ENCODE measurements around the gene HBG1. TPM values are rescaled to one million over a fixed set of nuclear protein-coding genes. Genes with fewer than 3 reads are reported as not detected.

The HBG1 gene
- total and polyA plus RNA-seq, 2 of the 8 experiments (the other 6 are each of a cell fraction or from before 2014, with no cell fraction given) = 0.26 TPM; not detected in 1

DNA sequence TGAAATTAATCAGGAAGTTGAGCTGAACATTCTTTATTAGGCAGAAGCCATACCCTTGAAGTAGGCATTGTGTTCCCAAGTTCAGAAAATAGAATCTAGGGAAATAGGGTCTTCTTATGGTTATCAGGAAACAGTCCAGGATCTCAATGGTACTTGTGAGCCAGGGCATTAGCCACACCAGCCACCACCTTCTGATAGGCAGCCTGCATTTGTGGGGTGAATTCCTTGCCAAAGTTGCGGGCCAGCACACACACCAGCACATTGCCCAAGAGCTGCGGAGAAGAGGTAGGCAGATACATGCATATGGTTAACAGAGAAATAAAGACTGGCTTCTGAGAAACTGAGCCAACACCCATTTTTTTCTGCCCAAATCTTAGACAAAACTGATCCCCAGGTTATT is 16.8 kb downstream of the HBG1 start (continued):
- TF ChIP-seq, protein P1, sequence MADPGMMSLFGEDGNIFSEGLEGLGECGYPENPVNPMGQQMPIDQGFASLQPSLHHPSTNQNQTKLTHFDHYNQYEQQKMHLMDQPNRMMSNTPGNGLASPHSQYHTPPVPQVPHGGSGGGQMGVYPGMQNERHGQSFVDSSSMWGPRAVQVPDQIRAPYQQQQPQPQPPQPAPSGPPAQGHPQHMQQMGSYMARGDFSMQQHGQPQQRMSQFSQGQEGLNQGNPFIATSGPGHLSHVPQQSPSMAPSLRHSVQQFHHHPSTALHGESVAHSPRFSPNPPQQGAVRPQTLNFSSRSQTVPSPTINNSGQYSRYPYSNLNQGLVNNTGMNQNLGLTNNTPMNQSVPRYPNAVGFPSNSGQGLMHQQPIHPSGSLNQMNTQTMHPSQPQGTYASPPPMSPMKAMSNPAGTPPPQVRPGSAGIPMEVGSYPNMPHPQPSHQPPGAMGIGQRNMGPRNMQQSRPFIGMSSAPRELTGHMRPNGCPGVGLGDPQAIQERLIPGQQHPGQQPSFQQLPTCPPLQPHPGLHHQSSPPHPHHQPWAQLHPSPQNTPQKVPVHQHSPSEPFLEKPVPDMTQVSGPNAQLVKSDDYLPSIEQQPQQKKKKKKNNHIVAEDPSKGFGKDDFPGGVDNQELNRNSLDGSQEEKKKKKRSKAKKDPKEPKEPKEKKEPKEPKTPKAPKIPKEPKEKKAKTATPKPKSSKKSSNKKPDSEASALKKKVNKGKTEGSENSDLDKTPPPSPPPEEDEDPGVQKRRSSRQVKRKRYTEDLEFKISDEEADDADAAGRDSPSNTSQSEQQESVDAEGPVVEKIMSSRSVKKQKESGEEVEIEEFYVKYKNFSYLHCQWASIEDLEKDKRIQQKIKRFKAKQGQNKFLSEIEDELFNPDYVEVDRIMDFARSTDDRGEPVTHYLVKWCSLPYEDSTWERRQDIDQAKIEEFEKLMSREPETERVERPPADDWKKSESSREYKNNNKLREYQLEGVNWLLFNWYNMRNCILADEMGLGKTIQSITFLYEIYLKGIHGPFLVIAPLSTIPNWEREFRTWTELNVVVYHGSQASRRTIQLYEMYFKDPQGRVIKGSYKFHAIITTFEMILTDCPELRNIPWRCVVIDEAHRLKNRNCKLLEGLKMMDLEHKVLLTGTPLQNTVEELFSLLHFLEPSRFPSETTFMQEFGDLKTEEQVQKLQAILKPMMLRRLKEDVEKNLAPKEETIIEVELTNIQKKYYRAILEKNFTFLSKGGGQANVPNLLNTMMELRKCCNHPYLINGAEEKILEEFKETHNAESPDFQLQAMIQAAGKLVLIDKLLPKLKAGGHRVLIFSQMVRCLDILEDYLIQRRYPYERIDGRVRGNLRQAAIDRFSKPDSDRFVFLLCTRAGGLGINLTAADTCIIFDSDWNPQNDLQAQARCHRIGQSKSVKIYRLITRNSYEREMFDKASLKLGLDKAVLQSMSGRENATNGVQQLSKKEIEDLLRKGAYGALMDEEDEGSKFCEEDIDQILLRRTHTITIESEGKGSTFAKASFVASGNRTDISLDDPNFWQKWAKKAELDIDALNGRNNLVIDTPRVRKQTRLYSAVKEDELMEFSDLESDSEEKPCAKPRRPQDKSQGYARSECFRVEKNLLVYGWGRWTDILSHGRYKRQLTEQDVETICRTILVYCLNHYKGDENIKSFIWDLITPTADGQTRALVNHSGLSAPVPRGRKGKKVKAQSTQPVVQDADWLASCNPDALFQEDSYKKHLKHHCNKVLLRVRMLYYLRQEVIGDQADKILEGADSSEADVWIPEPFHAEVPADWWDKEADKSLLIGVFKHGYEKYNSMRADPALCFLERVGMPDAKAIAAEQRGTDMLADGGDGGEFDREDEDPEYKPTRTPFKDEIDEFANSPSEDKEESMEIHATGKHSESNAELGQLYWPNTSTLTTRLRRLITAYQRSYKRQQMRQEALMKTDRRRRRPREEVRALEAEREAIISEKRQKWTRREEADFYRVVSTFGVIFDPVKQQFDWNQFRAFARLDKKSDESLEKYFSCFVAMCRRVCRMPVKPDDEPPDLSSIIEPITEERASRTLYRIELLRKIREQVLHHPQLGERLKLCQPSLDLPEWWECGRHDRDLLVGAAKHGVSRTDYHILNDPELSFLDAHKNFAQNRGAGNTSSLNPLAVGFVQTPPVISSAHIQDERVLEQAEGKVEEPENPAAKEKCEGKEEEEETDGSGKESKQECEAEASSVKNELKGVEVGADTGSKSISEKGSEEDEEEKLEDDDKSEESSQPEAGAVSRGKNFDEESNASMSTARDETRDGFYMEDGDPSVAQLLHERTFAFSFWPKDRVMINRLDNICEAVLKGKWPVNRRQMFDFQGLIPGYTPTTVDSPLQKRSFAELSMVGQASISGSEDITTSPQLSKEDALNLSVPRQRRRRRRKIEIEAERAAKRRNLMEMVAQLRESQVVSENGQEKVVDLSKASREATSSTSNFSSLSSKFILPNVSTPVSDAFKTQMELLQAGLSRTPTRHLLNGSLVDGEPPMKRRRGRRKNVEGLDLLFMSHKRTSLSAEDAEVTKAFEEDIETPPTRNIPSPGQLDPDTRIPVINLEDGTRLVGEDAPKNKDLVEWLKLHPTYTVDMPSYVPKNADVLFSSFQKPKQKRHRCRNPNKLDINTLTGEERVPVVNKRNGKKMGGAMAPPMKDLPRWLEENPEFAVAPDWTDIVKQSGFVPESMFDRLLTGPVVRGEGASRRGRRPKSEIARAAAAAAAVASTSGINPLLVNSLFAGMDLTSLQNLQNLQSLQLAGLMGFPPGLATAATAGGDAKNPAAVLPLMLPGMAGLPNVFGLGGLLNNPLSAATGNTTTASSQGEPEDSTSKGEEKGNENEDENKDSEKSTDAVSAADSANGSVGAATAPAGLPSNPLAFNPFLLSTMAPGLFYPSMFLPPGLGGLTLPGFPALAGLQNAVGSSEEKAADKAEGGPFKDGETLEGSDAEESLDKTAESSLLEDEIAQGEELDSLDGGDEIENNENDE (IDR thresholded peaks at IDR 0.05; ENCODE audit: insufficient replicate concordance, low read length) = no peak
- TF ChIP-seq CBX5 (IDR thresholded peaks at IDR 0.05; ENCODE audit: low read depth, low read length) (no peak), MAFK (IDR thresholded peaks at IDR 0.05; ENCODE audit: low read depth, low read length) (no peak), RAD21 (IDR thresholded peaks at IDR 0.05 in 1 of 2, conservative IDR thresholded peaks at IDR 0.05 in 1 of 2; ENCODE audit: low read depth in 2 of 2, low read length in 2 of 2) (no peak), POLR2A (IDR thresholded peaks at IDR 0.05; ENCODE audit: control extremely low read depth in 1 of 2, low read depth in 2 of 2, low read length in 2 of 2) (no peak), NRF1 (IDR thresholded peaks at IDR 0.05; ENCODE audit: low read depth, low read length) (no peak), TBP (IDR thresholded peaks at IDR 0.05; ENCODE audit: low read depth, low read length) (no peak), CREB1 (IDR thresholded peaks at IDR 0.05) (no peak)
- TF ChIP-seq, protein P2, sequence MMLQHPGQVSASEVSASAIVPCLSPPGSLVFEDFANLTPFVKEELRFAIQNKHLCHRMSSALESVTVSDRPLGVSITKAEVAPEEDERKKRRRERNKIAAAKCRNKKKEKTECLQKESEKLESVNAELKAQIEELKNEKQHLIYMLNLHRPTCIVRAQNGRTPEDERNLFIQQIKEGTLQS (IDR thresholded peaks at IDR 0.05; ENCODE audit: insufficient read depth, low read depth, low read length) = no peak
- TF ChIP-seq, protein P3, sequence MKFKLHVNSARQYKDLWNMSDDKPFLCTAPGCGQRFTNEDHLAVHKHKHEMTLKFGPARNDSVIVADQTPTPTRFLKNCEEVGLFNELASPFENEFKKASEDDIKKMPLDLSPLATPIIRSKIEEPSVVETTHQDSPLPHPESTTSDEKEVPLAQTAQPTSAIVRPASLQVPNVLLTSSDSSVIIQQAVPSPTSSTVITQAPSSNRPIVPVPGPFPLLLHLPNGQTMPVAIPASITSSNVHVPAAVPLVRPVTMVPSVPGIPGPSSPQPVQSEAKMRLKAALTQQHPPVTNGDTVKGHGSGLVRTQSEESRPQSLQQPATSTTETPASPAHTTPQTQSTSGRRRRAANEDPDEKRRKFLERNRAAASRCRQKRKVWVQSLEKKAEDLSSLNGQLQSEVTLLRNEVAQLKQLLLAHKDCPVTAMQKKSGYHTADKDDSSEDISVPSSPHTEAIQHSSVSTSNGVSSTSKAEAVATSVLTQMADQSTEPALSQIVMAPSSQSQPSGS (IDR thresholded peaks at IDR 0.05; ENCODE audit: low read length) = no peak

All from H1 (cell line).